CD4-positive, alpha-beta T cell treated with Interleukin-17A for 4 hours (primary cell): Measurements from ENCODE around the gene CDRT4.

Experiments
- DNase-seq: peaks from one replicate; pipeline ENCODE4 v3.0.0-alpha.2; 2020; ENCODE audit warnings: mixed read lengths

CDRT4 gene

DNA sequence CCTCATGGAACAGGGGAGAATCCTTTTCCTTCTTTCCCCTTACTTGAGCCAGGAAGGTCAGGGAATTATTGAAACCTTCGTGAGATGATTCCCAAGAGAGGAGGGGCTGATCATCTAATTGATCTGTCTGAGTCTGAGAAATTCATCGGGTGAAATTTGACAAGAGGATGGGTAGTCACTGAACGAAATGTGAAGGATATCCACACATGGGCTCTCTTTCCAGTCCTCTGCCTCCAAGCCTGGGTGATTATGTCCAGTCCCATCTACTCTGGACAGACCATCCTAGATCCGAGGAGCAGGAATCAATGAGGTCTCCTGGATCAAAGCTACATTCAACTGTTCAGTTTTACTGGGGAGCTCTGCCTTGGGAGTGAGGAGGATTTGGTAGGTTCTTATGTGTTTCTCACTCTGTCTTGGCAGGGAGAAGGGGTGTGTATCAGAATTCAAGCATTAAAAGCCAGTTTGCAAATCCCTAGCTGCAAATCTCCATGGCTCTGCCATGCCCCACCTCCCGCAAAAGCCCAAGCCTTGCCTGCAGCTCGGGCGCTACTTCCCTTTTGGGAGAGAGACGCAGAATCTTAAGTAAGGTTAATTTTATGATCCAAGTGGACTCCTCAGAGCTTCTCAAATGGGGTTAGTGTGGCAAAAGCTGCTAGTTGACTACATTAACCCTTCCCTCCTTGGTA, 78.9 kb downstream of the CDRT4 start:
- no peak for DNase-seq

- DNase-seq = no peak
Measured at GRCh38 chr17:15386083-15386482, 81.3 kb downstream of the CDRT4 start.
